Body of pancreas (tissue), 4 donors: ENCODE data around the gene WDFY3.

Experiments
- POLR2A ChIP-seq, 3 donors: fragments of 450-650 bp; IDR thresholded peaks; one replicate each; pipeline ENCODE4 v1.6.1; 2016; ENCODE audit warnings: antibody characterized with exemption in 3 of 3, mild to moderate bottlenecking in 2 of 3
- TF ChIP-seq, protein P1 (sequence below), 7 experiments: fragments of 450-650 bp in 4 of 7; fragments of 200-600 bp in 3 of 7; sonication (generic) in 3 of 7; IDR thresholded peaks; one replicate each; pipeline ENCODE4 v1.5.1; 2016 to 2019; ENCODE audit warnings: antibody characterized with exemption in 7 of 7

DNA sequence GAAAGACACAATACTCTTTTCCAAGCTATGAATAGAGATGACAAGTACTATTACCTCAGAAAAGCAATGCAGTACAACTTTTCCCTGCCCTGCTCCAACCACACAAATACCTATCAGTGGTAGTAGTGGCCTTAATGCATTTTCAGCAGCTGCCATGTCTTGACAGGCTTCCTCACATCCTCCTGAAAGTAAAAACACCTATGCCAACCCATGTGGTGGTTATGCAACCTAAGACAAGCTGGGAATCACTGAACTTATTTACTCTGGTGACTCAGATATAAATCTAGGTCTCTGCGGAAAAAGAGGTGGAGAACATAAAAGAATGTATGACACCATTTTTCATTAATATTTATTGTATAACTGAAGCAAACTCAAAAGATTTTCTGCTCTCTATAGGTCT is 14.5 kb downstream of the WDFY3 start:
- TF ChIP-seq, protein P1, sequence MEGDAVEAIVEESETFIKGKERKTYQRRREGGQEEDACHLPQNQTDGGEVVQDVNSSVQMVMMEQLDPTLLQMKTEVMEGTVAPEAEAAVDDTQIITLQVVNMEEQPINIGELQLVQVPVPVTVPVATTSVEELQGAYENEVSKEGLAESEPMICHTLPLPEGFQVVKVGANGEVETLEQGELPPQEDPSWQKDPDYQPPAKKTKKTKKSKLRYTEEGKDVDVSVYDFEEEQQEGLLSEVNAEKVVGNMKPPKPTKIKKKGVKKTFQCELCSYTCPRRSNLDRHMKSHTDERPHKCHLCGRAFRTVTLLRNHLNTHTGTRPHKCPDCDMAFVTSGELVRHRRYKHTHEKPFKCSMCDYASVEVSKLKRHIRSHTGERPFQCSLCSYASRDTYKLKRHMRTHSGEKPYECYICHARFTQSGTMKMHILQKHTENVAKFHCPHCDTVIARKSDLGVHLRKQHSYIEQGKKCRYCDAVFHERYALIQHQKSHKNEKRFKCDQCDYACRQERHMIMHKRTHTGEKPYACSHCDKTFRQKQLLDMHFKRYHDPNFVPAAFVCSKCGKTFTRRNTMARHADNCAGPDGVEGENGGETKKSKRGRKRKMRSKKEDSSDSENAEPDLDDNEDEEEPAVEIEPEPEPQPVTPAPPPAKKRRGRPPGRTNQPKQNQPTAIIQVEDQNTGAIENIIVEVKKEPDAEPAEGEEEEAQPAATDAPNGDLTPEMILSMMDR (IDR thresholded peaks at IDR 0.05), result no peak
- TF ChIP-seq POLR2A (IDR thresholded peaks at IDR 0.05), result no peak
